ENCODE measurements around the gene TPK1.
"Not testable (repeated sequence)": the region's sequence is repeated elsewhere in the genome, so short reads cannot be mapped to it uniquely, and the experiment has no call there.

Gene TPK1

DNA sequence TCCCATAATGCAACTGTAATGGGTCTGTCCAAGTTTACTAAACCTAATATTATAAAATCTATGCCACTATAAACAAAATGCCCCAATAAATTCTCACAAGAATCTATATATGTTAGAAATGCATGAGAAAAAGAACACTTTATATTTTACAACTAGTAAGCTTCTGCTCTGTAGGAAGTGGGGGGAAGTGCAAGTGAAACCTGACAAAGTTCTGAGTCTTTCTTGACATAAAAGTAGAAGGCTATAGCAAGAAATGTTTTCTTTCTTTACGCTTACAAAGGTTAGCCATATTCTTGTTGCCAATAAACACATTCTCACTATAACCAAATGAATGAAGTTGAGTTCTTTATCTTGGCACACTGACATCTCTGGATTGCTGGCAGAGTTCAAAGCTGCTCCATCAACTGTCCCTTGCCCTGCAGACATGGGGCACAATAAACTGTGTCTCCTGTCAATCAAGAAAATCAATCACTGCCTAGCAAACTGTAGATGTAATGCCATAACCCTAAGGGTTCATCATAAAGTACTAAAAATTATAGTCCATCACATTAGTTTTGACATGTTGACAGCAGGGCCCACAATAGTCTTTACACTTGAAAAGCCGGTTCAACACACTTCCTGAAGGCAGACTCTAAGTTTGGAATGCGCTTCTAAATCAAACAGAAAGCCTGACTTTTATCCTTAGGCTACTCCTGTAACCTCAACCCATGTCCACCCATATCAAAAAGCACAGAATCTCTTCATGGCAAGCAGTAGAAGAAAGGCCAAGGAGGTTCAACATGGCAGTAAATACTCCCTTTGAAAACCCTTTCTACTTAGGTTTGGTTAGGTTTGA is 58.6 kb downstream of the TPK1 start:
- DNase-seq (ENCODE audit: low read depth), result no peak

GRCh38 chr7:144776447-144776846 is 59.4 kb downstream of the TPK1 start:
- DNase-seq (ENCODE audit: low read depth), result no peak

- no peak for DNase-seq (ENCODE audit: low read depth)
Observed at GRCh38 chr7:144775749-144776148, 60.1 kb downstream of the TPK1 start.

GRCh38 chr7:144771927-144772326 is 63.9 kb downstream of the TPK1 start:
- no peak for DNase-seq (ENCODE audit: low read depth)

GRCh38 chr7:144771174-144771573 is 64.7 kb downstream of the TPK1 start:
- no peak for DNase-seq (ENCODE audit: low read depth)

DNA sequence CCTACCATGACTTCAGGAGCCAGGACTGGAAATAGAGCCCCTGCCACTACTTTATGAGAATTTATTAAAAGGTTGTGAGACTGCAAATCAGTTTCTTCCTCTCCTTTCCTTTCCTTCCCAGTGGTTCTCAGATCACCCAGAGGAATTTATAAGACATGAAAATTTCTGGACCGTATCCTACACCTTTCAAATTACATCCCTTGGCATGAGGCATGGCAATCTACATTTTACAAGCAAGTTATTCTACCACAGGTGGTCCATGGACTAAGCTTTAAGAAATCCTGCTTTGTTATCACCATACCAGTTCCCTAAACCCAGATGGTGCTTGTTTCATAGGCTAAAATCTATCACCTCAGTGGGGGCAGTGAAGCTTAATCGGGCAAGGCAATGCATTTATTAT is 66.5 kb downstream of the TPK1 start:
- DNase-seq (ENCODE audit: low read depth), result no peak

GRCh38 chr7:144768633-144769032 is 67.2 kb downstream of the TPK1 start:
- no peak for DNase-seq (ENCODE audit: low read depth)

DNA sequence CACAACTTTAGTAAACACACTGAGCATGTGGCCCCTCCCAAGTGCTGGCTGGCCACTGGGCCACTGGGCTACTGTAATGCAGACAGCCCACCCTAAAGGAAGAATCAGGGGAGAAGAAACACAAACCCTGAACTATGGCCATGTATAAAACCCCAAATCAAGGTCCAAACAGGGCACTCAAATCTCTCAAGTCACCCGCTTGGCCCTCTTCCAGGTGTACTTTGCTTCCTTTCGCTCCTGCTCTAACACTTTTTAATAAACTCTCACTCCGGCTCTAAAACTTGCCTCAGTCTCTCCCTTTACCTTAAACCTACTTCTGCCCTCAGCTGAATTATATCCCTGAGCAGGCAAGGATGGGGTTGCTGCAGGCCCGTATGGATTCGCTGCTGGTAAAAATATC is 72.6 kb downstream of the TPK1 start:
- DNase-seq (ENCODE audit: low read depth), result no peak

GRCh38 chr7:144762853-144763252 is 73.0 kb downstream of the TPK1 start:
- DNase-seq (ENCODE audit: low read depth), result no peak

GRCh38 chr7:144761493-144761892 is 74.4 kb downstream of the TPK1 start:
- no peak for DNase-seq (ENCODE audit: low read depth)

GRCh38 chr7:144759653-144760052 is 76.2 kb downstream of the TPK1 start:
- DNase-seq (ENCODE audit: low read depth), result no peak

DNA sequence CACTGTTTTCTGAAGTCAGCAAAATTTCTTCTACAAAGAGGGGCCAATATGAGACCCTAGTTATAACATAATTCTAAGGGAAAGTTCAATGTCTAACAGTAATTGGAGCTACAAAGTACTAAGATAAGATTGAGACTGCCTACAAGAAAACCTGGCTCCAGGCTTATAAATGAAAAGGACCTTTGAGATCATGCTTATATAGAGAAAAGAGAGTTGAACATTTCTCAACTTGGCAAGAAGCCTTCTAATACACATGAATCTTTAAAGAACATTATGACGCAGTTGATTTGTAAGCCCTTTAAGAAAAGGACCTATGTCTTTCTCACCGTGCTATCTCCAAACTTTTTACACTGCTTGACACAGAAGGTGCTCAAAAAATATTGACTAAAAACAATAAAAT is 87.9 kb downstream of the TPK1 start:
- DNase-seq (ENCODE audit: low read depth), result no peak

DNA sequence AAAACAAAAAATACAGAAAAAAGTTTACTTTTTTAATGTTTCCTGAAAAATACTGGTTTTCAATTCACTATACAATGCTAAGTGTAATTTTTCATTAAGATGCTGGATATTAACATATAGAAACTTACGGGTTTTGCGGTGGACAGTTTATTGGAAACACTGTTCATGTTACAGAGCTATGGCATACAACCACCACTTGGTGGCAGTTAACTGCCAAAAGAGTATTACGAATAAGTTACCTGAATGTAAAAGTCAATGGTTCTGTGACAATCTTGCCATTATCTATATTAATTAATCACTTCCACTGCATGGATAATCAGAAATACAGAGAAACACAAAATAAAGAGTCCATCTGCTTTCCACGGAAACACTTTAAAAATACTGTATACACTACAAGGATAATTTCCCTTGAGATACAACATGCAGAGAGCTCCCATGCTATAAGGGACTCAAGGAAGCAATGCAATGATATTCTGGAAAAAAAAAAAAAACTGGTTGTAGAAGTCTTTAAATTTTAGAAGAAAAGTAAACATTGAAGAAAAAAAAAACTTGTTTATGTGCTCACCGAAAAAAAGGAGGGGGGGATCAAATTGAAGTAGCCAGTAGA is 97.0 kb downstream of the TPK1 start:
- peak; percentile 1 for DNase-seq (ENCODE audit: low read depth)

GRCh38 chr7:144738146-144738545 is 97.7 kb downstream of the TPK1 start:
- DNase-seq (ENCODE audit: low read depth), result no peak

GRCh38 chr7:144736880-144737493 is 98.9 kb downstream of the TPK1 start:
- no peak for DNase-seq (ENCODE audit: low read depth)

- no peak for DNase-seq (ENCODE audit: low read depth)
Observed at GRCh38 chr7:144735505-144736276, 100.2 kb downstream of the TPK1 start.

GRCh38 chr7:144731661-144732351 is 104.0 kb downstream of the TPK1 start:
- no peak for DNase-seq (ENCODE audit: low read depth)

DNA sequence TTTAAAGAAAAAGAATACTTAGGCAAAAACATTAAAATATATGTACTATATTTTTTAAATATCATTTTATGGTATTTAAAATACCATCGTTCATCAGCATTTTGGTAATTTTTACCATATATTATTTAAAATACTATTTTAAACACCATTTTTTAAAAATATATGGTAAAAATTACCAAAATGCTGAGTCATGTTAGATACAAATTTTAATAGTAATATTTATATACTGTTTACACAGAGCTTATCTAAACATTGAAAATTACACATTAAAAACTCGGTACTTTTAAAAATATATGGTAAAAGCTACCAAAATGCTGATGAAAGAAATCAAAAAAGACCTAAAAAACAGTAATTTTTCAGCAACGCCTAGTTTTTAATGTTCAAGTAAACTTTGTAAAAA is 105.6 kb downstream of the TPK1 start:
- no peak for DNase-seq (ENCODE audit: low read depth)

DNA sequence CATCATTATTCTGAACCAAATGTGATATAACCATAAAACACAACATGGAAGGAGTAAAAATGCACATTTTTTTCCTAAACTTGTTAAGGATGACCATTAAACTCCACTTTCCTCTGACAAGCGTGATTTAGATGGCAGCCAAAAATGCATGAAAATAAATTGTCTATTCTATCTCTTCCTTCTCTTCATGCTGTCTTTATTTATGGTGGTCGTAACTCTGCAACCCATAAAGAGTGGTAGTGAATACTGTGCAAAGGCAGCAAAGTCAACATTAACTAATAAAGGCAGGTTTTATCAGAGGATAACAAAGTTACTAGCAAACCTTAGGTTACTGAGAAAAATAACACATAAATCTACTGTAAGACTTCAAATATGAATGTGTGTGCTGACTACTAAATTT is 106.6 kb downstream of the TPK1 start:
- DNase-seq (ENCODE audit: low read depth), result no peak

DNA sequence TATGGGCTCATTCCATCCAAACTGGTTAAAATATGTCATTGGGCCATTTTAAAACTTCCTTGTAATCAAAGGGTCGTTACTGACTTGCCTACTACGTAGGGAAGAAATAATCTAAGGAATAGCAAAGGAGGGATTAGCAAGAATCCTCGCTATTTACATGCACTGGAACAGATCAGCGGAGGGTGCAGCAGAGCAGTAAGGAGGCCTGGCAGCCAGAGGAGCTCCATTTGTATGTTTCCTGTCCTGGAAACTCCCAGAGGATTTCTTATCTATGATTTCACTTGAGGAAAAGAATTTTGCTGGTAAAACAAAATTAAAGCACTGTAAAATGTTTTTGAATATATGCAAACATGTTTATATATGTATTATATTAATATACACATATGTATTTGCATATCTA is 107.3 kb downstream of the TPK1 start:
- DNase-seq (ENCODE audit: low read depth), result no peak

DNA sequence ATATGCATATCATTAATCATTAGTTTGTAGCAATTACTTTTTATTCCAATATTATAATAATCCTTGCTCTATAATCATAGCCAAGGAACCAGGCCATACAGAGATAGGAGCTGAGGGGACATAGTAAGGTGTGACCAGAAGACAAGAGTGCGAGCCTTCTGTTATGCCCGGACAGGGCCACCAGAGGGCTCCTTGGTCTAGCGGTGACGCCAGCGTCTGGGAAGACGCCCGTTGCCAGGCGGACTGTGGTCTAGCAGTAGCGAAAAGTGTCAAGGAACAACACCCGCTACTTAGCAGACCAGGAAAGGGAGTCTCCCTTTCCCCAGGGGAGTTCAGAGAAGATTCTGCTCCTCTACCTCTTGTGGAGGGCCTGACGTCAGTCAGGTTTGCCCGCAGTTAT is 109.0 kb downstream of the TPK1 start:
- DNase-seq (ENCODE audit: low read depth), result not testable (repeated sequence)

- no peak for DNase-seq (ENCODE audit: low read depth)
Observed at GRCh38 chr7:144725070-144725469, 110.8 kb downstream of the TPK1 start.
